HL-60 (cell line): ENCODE data around the gene NOX1.

ENCODE experiments used
- DNase-seq, 2 experiments: peaks; one replicate each; pipeline ENCODE4 v3.0.0-alpha.2; 2010 to 2020; ENCODE audit warnings: low read depth in 1 of 2, low spot score in 1 of 2
- H3K27ac ChIP-seq: fragments of 250-450 bp; sonication (Bioruptor Pico); replicated peaks from 2 replicates; pipeline ENCODE4 v1.5.1; 2020; ENCODE audit warnings: mild to moderate bottlenecking, moderate library complexity
- H3K27me3 ChIP-seq: fragments of 250-450 bp; sonication (Bioruptor Pico); 2 replicates; pipeline ENCODE4 v1.5.1; 2021; ENCODE audit warnings: mild to moderate bottlenecking, moderate library complexity; ENCODE audit not compliant: insufficient read depth, poor library complexity, severe bottlenecking
- H3K4me3 ChIP-seq: replicated peaks from 2 replicates; pipeline ENCODE4 v1.5.1; 2011; ENCODE audit warnings: mild to moderate bottlenecking, control low read depth, low read length; ENCODE audit not compliant: insufficient read depth
- GABPA ChIP-seq: IDR thresholded peaks from 2 replicates; pipeline ENCODE4 v1.6.1; 2012; ENCODE audit warnings: low read depth
- POLR2AphosphoS5 ChIP-seq: IDR thresholded peaks from 2 replicates; pipeline ENCODE4 v1.6.1; 2012; ENCODE audit warnings: low read depth
- REST ChIP-seq: IDR thresholded peaks from 2 replicates; pipeline ENCODE4 v1.6.1; 2012; ENCODE audit warnings: low read depth; ENCODE audit not compliant: insufficient replicate concordance
- SPI1 ChIP-seq: IDR thresholded peaks from 2 replicates; pipeline ENCODE4 v1.6.1; 2012; ENCODE audit warnings: low read depth, mild to moderate bottlenecking, borderline replicate concordance
- TF ChIP-seq, protein P1 (sequence below): IDR thresholded peaks from one replicate; pipeline ENCODE4 v1.5.1; 2011; ENCODE audit warnings: low read length, control low read depth, inconsistent platforms; ENCODE audit not compliant: insufficient read depth

The NOX1 gene

DNA sequence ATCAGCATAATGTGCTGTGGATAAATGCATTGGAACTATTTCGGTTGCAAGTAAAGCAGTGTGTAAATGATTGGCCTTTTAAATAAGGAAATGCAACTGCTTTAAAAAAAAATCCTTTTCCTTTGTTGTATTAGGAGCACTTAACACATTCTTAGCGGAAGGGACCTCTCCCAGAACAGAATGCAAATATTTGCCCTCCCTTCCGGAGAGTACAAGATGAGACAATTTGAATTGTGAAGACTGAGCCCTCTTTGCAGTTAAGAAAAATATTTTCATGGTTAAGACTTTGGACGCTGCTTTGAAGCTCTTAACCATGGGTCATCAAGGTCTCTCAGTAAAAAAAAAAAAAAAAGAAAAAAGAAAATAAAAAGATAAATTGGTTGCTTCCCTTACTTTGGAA is 9.5 kb upstream of the NOX1 start:
- Histone ChIP-seq H3K4me3 (no peak overlapping the region), H3K27me3 (no peaks in the 10 kb centered on the region), H3K27ac (no peak overlapping the region)
- no peak for DNase-seq
- TF ChIP-seq GABPA (no peak), REST (no peak), SPI1 (no peak), POLR2AphosphoS5 (no peak)
- TF ChIP-seq, protein P1, sequence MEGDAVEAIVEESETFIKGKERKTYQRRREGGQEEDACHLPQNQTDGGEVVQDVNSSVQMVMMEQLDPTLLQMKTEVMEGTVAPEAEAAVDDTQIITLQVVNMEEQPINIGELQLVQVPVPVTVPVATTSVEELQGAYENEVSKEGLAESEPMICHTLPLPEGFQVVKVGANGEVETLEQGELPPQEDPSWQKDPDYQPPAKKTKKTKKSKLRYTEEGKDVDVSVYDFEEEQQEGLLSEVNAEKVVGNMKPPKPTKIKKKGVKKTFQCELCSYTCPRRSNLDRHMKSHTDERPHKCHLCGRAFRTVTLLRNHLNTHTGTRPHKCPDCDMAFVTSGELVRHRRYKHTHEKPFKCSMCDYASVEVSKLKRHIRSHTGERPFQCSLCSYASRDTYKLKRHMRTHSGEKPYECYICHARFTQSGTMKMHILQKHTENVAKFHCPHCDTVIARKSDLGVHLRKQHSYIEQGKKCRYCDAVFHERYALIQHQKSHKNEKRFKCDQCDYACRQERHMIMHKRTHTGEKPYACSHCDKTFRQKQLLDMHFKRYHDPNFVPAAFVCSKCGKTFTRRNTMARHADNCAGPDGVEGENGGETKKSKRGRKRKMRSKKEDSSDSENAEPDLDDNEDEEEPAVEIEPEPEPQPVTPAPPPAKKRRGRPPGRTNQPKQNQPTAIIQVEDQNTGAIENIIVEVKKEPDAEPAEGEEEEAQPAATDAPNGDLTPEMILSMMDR, result no peak

GRCh38 chrX:100880368-100880767 is 6.2 kb upstream of the NOX1 start:
- TF ChIP-seq GABPA, result no peak
- TF ChIP-seq, protein P1, result no peak
- no peak for TF ChIP-seq POLR2AphosphoS5
- TF ChIP-seq REST, result no peak
- TF ChIP-seq SPI1, result no peak
- Histone ChIP-seq H3K4me3 (no peak overlapping the region), H3K27me3 (no peaks in the 10 kb centered on the region), H3K27ac (no peak overlapping the region)
- DNase-seq, result no peak

- H3K27me3 ChIP-seq, result no peaks in the 10 kb centered on the region
- no peak for TF ChIP-seq GABPA
- no peak for TF ChIP-seq SPI1
- TF ChIP-seq, protein P1, result no peak
- TF ChIP-seq REST, result no peak
- TF ChIP-seq POLR2AphosphoS5, result no peak
- no peak overlapping the region for H3K4me3 ChIP-seq
- no peak for DNase-seq
- no peak overlapping the region for H3K27ac ChIP-seq
Observed at GRCh38 chrX:100871594-100872560, 2.3 kb downstream of the NOX1 start.
